K562 (cell line): ENCODE measurements around the gene SRRT. TPM values are rescaled to one million over a fixed set of nuclear protein-coding genes. Genes with fewer than 3 reads are reported as not detected.

Experiments
- FOXM1 ChIP-seq, 2 experiments: fragments of 450-650 bp in 1 of 2; sonication (generic) in 1 of 2; formaldehyde crosslinking in 1 of 2; IDR thresholded peaks; 2 replicates each; pipeline versions ENCODE4 v1.6.1 to v1.9.0; 2017 to 2022; ENCODE audit warnings: low read depth in 2 of 2, mild to moderate bottlenecking in 2 of 2, missing genetic modification reagents in 1 of 2, moderate library complexity in 1 of 2
- GTF3C2 ChIP-seq: IDR thresholded peaks from 3 replicates; pipeline ENCODE4 v1.6.1; 2011; ENCODE audit warnings: borderline replicate concordance, mild to moderate bottlenecking, moderate library complexity; ENCODE audit not compliant: insufficient read length; ENCODE audit errors: extremely low read depth
- KDM1A ChIP-seq, 2 experiments: fragments of 450-650 bp; IDR thresholded peaks; 2 replicates each; pipeline ENCODE4 v1.6.1; 2016; ENCODE audit warnings: mild to moderate bottlenecking in 2 of 2
- KLF16 ChIP-seq: IDR thresholded peaks from 2 replicates; pipeline ENCODE4 v1.6.1; 2016; ENCODE audit warnings: antibody characterized with exemption
- MED1 ChIP-seq: sonication (generic); formaldehyde crosslinking; IDR thresholded peaks from 2 replicates; pipeline ENCODE4 v1.8.1; 2023; ENCODE audit warnings: missing genetic modification reagents, borderline replicate concordance
- NEUROD1 ChIP-seq: fragments of 150-350 bp; IDR thresholded peaks from 2 replicates; pipeline ENCODE4 v1.6.1; 2014; ENCODE audit warnings: borderline replicate concordance, low read length, low read depth; ENCODE audit not compliant: partially characterized antibody
- NKRF ChIP-seq: fragments of 450-650 bp; IDR thresholded peaks from 2 replicates; pipeline ENCODE4 v1.6.1; 2016; ENCODE audit warnings: borderline replicate concordance
- PKNOX1 ChIP-seq: fragments of 450-650 bp; IDR thresholded peaks from 2 replicates; pipeline ENCODE4 v1.6.1; 2016
- RERE ChIP-seq: sonication (generic); formaldehyde crosslinking; IDR thresholded peaks from 2 replicates; pipeline ENCODE4 v1.8.0; 2023; ENCODE audit warnings: missing genetic modification reagents, mild to moderate bottlenecking, borderline replicate concordance
- TCF15 ChIP-seq: fragments of 250-450 bp; sonication (Bioruptor Pico); IDR thresholded peaks from 2 replicates; pipeline ENCODE4 v1.8.0; 2022; ENCODE audit warnings: moderate library complexity, mild to moderate bottlenecking, inconsistent platforms
- TEAD2 ChIP-seq: fragments of 450-650 bp; IDR thresholded peaks from 2 replicates; pipeline ENCODE4 v1.6.1; 2016; ENCODE audit warnings: missing genetic modification characterization, control low read depth, missing compliant biosample characterization
- ZFP1 ChIP-seq: fragments of 450-650 bp; formaldehyde crosslinking; IDR thresholded peaks from 2 replicates; pipeline ENCODE4 v1.4.0; 2020; ENCODE audit warnings: mild to moderate bottlenecking, mixed read lengths
- polyA plus RNA-seq, 8 experiments: library from polyadenylated mRNA; depleted of rRNA in 4 of 8; stranded (reverse) in 5 of 8; unstranded in 3 of 8; fragments of >200 nt; fragmentation: Nextera tagmentation in 2 of 8; fragmentation: Illumina TruSeq in 1 of 8; extraction: Ambion mirVana in 2 of 8; extraction: Trizol in 1 of 8; gene quantifications; 2 replicates each; pipeline versions ENCODE4 v1.2.1 to v1.2.3, GENCODE V29; 2011 to 2014; ENCODE audit warnings: inconsistent platforms in 1 of 8, missing spikeins in 1 of 8
- total RNA-seq, 7 experiments: library from RNA; depleted of rRNA in 6 of 7; stranded (reverse); fragments of >200 nt in 6 of 7; fragmentation: Illumina TruSeq in 2 of 7; extraction: Trizol in 2 of 7; gene quantifications; 2 replicates each; pipeline versions ENCODE4 v1.2.1 to v1.2.3, GENCODE V29; 2011 to 2021; ENCODE audit warnings: low replicate concordance in 1 of 7

SRRT gene
- total and polyA plus RNA-seq, 9 of the 15 experiments (the other 6 are each of a cell fraction or from before 2014, with no cell fraction given): 10.3 to 263 (median 84.4) TPM

- no peak for TF ChIP-seq RERE (CRISPR knock-in tag)
- peak in 1 of 2 experiments; percentile 45; a peak in 1 of 4 replicates for TF ChIP-seq KDM1A (IDR thresholded peaks at IDR 0.05)
- no peak for TF ChIP-seq MED1 (CRISPR knock-in tag)
- no peak for TF ChIP-seq ZFP1
- TF ChIP-seq TEAD2: peak; percentile 99
- TF ChIP-seq KLF16: no peak
- no peak for TF ChIP-seq PKNOX1
- TF ChIP-seq NKRF: peak; percentile 88; the same call in 1 of the 2 replicates
- peak; percentile 74 for TF ChIP-seq NEUROD1
- no peak for TF ChIP-seq GTF3C2
- TF ChIP-seq FOXM1 (IDR thresholded peaks at IDR 0.05; ENCODE audit: low read depth): peak; percentile 49
- no peak for TF ChIP-seq FOXM1 (CRISPR knock-in tag; IDR thresholded peaks at IDR 0.05; ENCODE audit: low read depth)
- TF ChIP-seq TCF15 (CRISPR knock-in tag): no peak
Observed at GRCh38 chr7:100867040-100867775, 7.7 kb upstream of the SRRT start, which contains the start of gene TRIP6 (continued).
